Duodenal mucosa (tissue), 2 donors: ENCODE measurements around the gene CDKN2AIPNL.
"Not testable (repeated sequence)": the region's sequence is repeated elsewhere in the genome, so short reads cannot be mapped to it uniquely, and the experiment has no call there.

Source experiments
- H3K27ac ChIP-seq: one replicate; pipeline ENCODE4 v1.7.0; 2013; ENCODE audit warnings: low read depth, low read length
- H3K27me3 ChIP-seq, 2 donors: one replicate each; pipeline ENCODE4 v1.7.0; 2013; ENCODE audit warnings: low read length in 2 of 2, control low read depth in 1 of 2; ENCODE audit not compliant: insufficient read depth in 2 of 2, control insufficient read depth in 1 of 2
- H3K36me3 ChIP-seq, 2 donors: one replicate each; pipeline ENCODE4 v1.7.0; 2013; ENCODE audit warnings: low read length in 2 of 2, control low read depth in 1 of 2; ENCODE audit not compliant: insufficient read depth in 2 of 2, control insufficient read depth in 1 of 2
- H3K4me1 ChIP-seq, 2 donors: one replicate each; pipeline ENCODE4 v1.7.0; 2013; ENCODE audit warnings: low read length in 2 of 2, control low read depth in 1 of 2; ENCODE audit not compliant: insufficient read depth in 2 of 2, control insufficient read depth in 1 of 2
- H3K4me3 ChIP-seq, 2 donors: one replicate each; pipeline ENCODE4 v1.7.0; 2013; ENCODE audit warnings: low read length in 2 of 2, low read depth in 1 of 2
- H3K9ac ChIP-seq, 2 donors: one replicate each; pipeline ENCODE4 v1.7.0; 2013; ENCODE audit warnings: low read length in 2 of 2, low read depth in 1 of 2
- H3K9me3 ChIP-seq, 2 donors: one replicate each; pipeline ENCODE4 v1.7.0; 2013; ENCODE audit warnings: low read length in 2 of 2, control low read depth in 1 of 2; ENCODE audit not compliant: control insufficient read depth in 1 of 2

The CDKN2AIPNL gene

DNA sequence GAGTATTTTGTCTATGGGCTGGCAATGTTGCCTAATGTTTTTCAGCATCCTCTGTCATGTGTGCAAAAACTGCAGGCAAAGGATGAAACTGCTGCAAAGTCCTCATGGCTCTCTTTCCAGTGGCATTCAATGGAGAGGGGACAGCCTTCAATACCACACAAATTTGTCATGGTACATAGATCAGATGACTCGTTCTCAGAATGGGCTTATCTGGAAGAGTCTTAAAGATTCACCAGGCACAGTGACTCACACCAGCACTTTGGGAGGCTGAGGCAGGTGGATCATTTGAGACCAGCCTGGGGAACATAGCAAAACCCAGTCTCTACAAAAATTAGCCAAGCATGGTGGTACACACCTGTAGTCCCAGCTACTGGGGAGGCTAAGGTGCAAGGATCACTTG is 5.3 kb downstream of the CDKN2AIPNL start:
- Histone ChIP-seq H3K4me1 (peaks cover 19% of the 10 kb centered on the region in 2 donors), H3K27me3 (no peaks in the 10 kb centered on the region), H3K27ac (no peak overlapping the region), H3K9ac (no peak overlapping the region), H3K36me3 (peaks cover 6 to 21% of the 10 kb centered on the region in 2 donors), H3K4me3 (no peak overlapping the region), H3K9me3 (no peaks in the 10 kb centered on the region)

DNA sequence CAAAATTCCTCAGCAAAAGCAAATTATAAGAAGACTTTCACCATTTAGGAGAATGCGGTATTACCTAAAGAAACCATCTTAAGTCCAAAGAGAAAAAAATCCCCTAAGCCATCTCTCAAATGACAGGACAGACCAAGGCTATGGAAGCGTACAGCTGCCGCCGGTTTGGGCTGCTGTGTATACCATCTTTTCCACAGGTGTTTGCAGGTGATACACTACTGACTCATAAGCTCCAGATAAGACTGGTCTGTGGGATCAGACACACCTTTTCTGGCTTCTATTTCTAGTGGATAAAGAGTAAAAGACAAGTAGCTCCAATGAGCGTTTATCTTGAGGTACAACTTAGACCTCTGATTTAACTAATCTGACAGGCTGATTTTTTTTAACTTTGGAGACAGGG is 7.7 kb downstream of the CDKN2AIPNL start:
- no peak overlapping the region for H3K27ac ChIP-seq

DNA sequence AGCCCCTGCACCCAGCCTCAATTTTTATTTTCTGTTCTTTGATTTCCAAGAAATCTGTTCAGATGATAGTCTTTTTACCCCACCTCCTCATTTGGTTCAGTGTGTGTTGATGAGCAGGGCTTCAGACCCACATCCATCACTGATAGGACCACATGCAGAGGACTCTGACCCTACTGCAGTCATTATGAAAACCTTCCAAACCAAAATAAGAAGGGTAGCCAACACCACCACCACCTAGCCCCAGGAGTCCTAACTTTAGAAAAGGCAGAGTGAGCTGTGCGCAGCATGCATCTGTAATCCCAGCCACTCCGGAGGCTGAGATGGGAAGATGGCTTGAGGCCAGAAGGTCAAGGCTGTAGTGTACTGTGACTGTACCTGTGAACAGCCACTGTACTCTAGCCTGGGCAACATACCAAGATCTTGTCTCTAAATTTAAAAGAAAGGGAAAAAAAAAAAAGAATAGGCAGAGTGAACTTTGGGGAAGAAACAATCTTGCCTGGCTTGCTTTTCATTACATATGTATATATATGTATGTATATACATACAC is 13.0 kb downstream of the CDKN2AIPNL start:
- no peak overlapping the region for H3K9ac ChIP-seq
- H3K27me3 ChIP-seq: no peaks in the 10 kb centered on the region
- H3K9me3 ChIP-seq: no peaks in the 10 kb centered on the region
- H3K27ac ChIP-seq: no peak overlapping the region
- H3K36me3 ChIP-seq: peaks cover 6 to 43% of the 10 kb centered on the region in 2 donors
- no peaks in the 10 kb centered on the region for H3K4me1 ChIP-seq
- H3K4me3 ChIP-seq: no peak overlapping the region

More for the DNA sequence above, 7.7 kb downstream of the CDKN2AIPNL start:
- H3K4me3 ChIP-seq: no peak overlapping the region
- peaks cover 0 to 4% of the 10 kb centered on the region in 2 donors for H3K4me1 ChIP-seq
- H3K9me3 ChIP-seq: no peaks in the 10 kb centered on the region
- H3K9ac ChIP-seq: no peak overlapping the region
- H3K36me3 ChIP-seq: peaks cover 6 to 19% of the 10 kb centered on the region in 2 donors
- H3K27me3 ChIP-seq: no peaks in the 10 kb centered on the region

DNA sequence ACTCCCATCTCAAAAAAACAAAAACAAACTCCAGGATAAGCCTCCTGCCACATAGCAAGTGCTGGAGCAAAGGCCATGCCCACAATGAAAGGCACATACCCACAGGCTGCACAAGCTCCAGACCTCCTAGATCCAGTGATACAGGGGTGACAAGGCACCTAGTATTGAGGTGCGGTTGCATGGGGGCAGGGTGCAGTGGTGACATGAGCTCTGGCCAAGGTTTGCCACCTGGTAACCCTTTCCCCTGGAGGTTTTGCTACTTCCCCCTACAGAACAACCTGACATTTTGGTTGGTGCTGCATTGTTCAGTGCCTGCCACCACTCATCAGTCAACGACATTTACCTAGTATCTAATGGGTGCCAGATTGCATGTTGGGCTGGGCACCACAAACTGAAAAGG is 14.5 kb downstream of the CDKN2AIPNL start:
- Histone ChIP-seq H3K4me1 (no peaks in the 10 kb centered on the region), H3K27me3 (no peaks in the 10 kb centered on the region), H3K27ac (no peak overlapping the region), H3K9me3 (no peaks in the 10 kb centered on the region), H3K4me3 (no peak overlapping the region), H3K9ac (no peak overlapping the region), H3K36me3 (peaks cover 13 to 57% of the 10 kb centered on the region in 2 donors)

DNA sequence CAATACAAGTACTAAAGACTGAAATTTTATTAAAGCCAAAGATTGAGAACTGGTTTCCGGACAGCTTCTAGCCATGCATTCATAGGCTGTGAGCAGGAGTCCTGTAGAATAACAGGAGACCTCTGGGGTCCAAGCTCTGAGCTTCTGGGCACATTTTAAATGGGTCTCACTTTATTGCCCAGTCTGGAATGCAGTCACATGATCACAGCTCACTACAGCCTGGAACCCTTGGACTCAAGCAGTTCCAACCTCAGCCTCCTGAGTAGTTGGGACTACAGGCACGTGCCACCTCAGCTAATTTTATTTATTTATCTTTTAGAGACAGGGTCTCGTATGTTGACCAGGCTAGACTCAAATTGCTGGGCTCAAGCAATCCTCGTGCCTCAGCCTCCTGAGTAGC is 15.4 kb downstream of the CDKN2AIPNL start:
- Histone ChIP-seq H3K27me3 (no peaks in the 10 kb centered on the region), H3K4me3 (no peak overlapping the region), H3K9ac (no peak overlapping the region), H3K9me3 (no peaks in the 10 kb centered on the region), H3K27ac (no peak overlapping the region), H3K36me3 (peaks cover 13 to 61% of the 10 kb centered on the region in 2 donors), H3K4me1 (no peaks in the 10 kb centered on the region)

DNA sequence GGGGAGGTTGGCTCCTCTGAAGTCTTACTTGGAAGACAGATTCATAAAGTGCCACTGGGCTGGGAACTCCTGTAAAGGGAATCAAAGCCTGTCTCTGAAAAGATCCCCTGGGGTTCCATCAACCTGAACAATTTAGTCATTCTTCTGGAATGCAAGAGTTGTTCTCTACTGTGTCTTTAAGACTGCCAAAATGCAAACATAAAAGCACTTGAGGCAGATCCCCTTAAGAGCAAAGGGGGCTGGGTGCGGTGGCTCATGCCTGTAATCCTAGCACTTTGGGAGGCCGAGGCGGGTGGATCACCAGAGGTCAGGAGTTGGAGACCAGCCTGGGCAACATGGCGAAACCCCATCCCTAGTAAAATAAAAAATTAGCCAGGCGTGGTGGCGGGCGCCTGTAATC is 16.7 kb downstream of the CDKN2AIPNL start:
- H3K27ac ChIP-seq: no peak overlapping the region
- no peak overlapping the region for H3K9ac ChIP-seq
- H3K4me1 ChIP-seq: no peaks in the 10 kb centered on the region
- H3K9me3 ChIP-seq: no peaks in the 10 kb centered on the region
- no peaks in the 10 kb centered on the region for H3K27me3 ChIP-seq
- no peak overlapping the region for H3K4me3 ChIP-seq
- H3K36me3 ChIP-seq: peaks cover 22 to 70% of the 10 kb centered on the region in 2 donors

DNA sequence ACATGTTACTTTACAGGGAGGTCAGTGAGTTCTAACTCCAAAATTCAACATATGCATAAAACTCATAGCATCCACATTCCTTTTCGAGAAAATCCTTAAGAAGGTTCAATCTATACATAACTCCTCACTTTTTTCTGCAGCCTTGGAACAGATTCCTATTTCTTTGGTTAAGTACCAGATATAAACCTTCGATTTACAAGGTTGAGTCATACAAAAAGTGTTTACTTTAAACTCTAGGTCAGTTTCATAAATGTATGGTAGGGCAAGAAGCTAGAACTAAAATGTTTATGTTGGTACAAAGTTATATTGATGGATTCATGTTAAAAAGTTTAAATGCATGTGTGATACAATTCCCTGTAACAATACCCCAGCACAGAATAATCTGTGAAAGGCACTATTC is 19.4 kb downstream of the CDKN2AIPNL start:
- Histone ChIP-seq H3K4me3 (no peak overlapping the region), H3K27ac (no peak overlapping the region), H3K4me1 (no peaks in the 10 kb centered on the region), H3K9me3 (no peaks in the 10 kb centered on the region), H3K9ac (no peak overlapping the region), H3K36me3 (peaks cover 31 to 85% of the 10 kb centered on the region in 2 donors), H3K27me3 (no peaks in the 10 kb centered on the region)

DNA sequence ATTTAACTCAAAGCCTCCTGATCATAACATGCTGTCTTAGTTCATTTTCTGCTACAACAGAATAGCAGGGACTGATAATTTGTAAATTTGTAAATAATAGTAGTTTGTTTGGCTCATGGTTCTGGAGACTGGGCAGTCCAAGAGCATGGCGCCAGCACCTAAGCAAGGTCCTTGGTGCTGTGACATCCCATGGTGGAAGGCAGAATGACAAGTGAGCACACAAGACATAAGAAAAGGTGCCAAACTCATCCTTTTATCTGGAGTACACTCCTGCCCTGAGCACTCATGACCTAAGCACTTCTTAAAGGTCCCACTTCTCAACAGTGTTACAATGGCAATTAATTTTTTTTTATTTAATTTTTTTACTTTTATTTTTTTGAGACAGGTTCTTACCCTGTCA is 24.2 kb downstream of the CDKN2AIPNL start:
- Histone ChIP-seq H3K4me3 (no peak overlapping the region), H3K27me3 (no peaks in the 10 kb centered on the region), H3K36me3 (peaks cover 30 to 64% of the 10 kb centered on the region in 2 donors)

DNA sequence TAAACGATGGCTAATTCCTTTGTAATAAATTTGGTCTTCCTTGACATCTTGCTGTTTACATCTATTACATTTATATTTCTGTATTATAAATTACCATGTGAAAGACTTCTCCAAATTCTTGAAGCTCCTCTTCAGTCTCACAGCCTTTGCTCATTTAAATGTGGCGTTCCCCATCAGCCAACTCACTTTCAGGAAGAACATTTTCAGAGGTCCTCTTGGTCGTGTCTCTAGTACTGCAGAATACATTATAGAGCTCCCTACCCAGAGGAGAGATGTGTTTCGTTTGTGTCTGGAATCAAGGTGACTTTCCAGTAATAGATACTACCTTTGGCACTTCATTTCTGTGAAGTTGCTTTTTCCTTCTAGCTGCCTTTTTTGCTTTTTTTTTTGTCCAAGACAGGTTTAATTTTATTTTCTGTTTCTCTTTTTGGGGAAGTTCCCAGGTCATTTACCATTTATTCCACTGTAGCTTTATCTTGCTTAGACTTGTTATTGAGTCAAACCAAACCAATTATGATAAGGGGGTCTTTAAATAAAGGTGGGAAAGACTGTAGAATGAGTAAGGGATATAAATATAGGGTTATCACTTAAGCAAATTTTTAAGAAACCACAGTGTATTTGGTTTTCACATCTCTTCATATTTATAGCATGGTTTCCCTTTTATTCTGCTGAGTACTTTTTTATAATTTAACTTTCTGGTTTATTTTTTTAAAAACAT is 27.5 kb downstream of the CDKN2AIPNL start:
- H3K4me1 ChIP-seq: no peaks in the 10 kb centered on the region
- peaks cover 15 to 60% of the 10 kb centered on the region in 2 donors for H3K36me3 ChIP-seq
- no peak overlapping the region for H3K27ac ChIP-seq
- H3K9ac ChIP-seq: no peak overlapping the region
- no peaks in the 10 kb centered on the region for H3K9me3 ChIP-seq
- H3K27me3 ChIP-seq: no peaks in the 10 kb centered on the region
- no peak overlapping the region for H3K4me3 ChIP-seq

More for the DNA sequence above, 24.2 kb downstream of the CDKN2AIPNL start:
- no peak overlapping the region for H3K27ac ChIP-seq
- no peak overlapping the region for H3K9ac ChIP-seq
- no peaks in the 10 kb centered on the region for H3K9me3 ChIP-seq
- H3K4me1 ChIP-seq: no peaks in the 10 kb centered on the region

DNA sequence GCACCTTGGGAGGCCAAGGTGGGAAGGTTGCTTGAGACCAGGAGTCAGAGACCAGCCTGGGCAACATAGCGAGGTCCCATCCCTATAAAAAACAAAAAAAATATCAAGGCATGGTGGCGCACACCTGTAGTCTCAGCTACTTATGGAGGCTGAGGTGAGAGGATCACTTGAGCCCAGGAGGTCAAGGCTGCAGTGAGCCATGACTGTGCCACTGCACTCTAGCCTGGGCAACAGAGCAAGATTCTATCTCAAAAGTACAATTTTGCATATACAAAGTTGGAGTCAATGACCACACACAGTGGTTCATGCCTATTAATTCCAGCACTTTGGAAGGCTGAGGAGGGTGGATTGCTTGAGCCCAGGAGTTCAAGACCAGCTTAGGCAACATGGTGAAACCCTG is 29.5 kb downstream of the CDKN2AIPNL start:
- H3K4me1 ChIP-seq, H3K27ac ChIP-seq, H3K4me3 ChIP-seq, H3K9me3 ChIP-seq, H3K27me3 ChIP-seq, H3K9ac ChIP-seq: not testable (repeated sequence)
- H3K36me3 ChIP-seq: peaks cover 15 to 58% of the 10 kb centered on the region in 2 donors
